ENCODE results near the gene SRD5A3. TPM values are rescaled to one million over a fixed set of nuclear protein-coding genes. Genes with fewer than 3 reads are reported as not detected.
"Not testable (repeated sequence)": the region's sequence is repeated elsewhere in the genome, so short reads cannot be mapped to it uniquely, and the experiment has no call there.

Gene SRD5A3
- total and polyA plus RNA-seq, 4 donors, result 5.2 to 18.2 (median 9.5) TPM

- H3K4me3 ChIP-seq (ENCODE audit: low read depth in 1 of 3, low read length in 3 of 3), result no peak overlapping the region
- no peak for DNase-seq (ENCODE audit: low spot score)
- H3K27me3 ChIP-seq (ENCODE audit: control insufficient read depth in 4 of 4, insufficient read depth in 4 of 4, low read length in 3 of 4), result no peaks in the 10 kb centered on the region
- no peaks in the 10 kb centered on the region for H3K36me3 ChIP-seq (ENCODE audit: control insufficient read depth in 4 of 4, insufficient read depth in 3 of 4, low read depth in 1 of 4, low read length in 3 of 4)
- no peaks in the 10 kb centered on the region for H3K4me1 ChIP-seq (ENCODE audit: control insufficient read depth in 4 of 4, insufficient read depth in 4 of 4, low read length in 3 of 4)
- WGBS, result 86% methylated on average over 8 of the region's 8 CpGs
- no peak for TF ChIP-seq JUND (IDR thresholded peaks at IDR 0.05)
- TF ChIP-seq NR2F2 (IDR thresholded peaks at IDR 0.05), result no peak
- no peak for TF ChIP-seq FOXA1 (IDR thresholded peaks at IDR 0.05)
- no peak for TF ChIP-seq YY1 (IDR thresholded peaks at IDR 0.05)
- H3K9ac ChIP-seq (ENCODE audit: low read depth in 1 of 2, low read length in 2 of 2), result no peak overlapping the region
- no peak overlapping the region for H3K27ac ChIP-seq (ENCODE audit: low read depth in 1 of 2, low read length in 2 of 2)
- H3K9me3 ChIP-seq (ENCODE audit: control insufficient read depth in 4 of 4, low read length in 3 of 4), result no peaks in the 10 kb centered on the region
Measured at GRCh38 chr4:55359397-55359916, 13.4 kb downstream of the SRD5A3 start.

DNA sequence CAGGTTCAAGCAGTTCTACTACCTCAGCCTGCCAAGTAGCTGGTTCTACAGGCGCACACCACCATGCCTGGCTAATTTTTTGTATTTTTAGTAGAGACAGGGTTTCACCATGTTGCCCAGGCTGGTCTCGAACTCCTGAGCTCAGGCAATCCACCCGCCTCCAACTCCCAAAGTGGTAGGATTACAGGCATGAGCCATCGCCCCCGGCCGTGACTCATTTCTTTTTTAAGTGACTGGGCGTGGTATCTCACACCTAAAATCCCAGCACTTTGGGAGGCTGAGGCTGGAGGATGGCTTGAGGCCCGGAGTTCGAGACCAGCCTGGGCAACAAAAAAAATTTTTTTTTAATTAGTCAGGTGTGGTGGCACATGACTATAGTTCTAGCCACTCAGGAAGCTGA lies 16.9 kb downstream of the SRD5A3 start:
- not testable (repeated sequence) for H3K27me3 ChIP-seq (ENCODE audit: control insufficient read depth in 4 of 4, insufficient read depth in 4 of 4, low read length in 3 of 4); DNase-seq (ENCODE audit: low spot score); H3K4me1 ChIP-seq (ENCODE audit: control insufficient read depth in 4 of 4, insufficient read depth in 4 of 4, low read length in 3 of 4); H3K9me3 ChIP-seq (ENCODE audit: control insufficient read depth in 4 of 4, low read length in 3 of 4); H3K27ac ChIP-seq (ENCODE audit: low read depth in 1 of 2, low read length in 2 of 2); H3K9ac ChIP-seq (ENCODE audit: low read depth in 1 of 2, low read length in 2 of 2); H3K36me3 ChIP-seq (ENCODE audit: control insufficient read depth in 4 of 4, insufficient read depth in 3 of 4, low read depth in 1 of 4, low read length in 3 of 4); H3K4me3 ChIP-seq (ENCODE audit: low read depth in 1 of 3, low read length in 3 of 3)
- WGBS, result 98% methylated on average over 9 of the region's 9 CpGs

GRCh38 chr4:55363691-55364351 lies 17.8 kb downstream of the SRD5A3 start:
- no peak for TF ChIP-seq TAF1 (conservative IDR thresholded peaks at IDR 0.05)
- no peak for TF ChIP-seq FOXA1 (IDR thresholded peaks at IDR 0.05)
- TF ChIP-seq GABPA (IDR thresholded peaks at IDR 0.05 in 1 of 2, conservative IDR thresholded peaks at IDR 0.05 in 1 of 2), result no peak
- no peak for TF ChIP-seq REST (IDR thresholded peaks at IDR 0.05)
- TF ChIP-seq HNF4A (conservative IDR thresholded peaks at IDR 0.05), result no peak
- TF ChIP-seq, protein P1, sequence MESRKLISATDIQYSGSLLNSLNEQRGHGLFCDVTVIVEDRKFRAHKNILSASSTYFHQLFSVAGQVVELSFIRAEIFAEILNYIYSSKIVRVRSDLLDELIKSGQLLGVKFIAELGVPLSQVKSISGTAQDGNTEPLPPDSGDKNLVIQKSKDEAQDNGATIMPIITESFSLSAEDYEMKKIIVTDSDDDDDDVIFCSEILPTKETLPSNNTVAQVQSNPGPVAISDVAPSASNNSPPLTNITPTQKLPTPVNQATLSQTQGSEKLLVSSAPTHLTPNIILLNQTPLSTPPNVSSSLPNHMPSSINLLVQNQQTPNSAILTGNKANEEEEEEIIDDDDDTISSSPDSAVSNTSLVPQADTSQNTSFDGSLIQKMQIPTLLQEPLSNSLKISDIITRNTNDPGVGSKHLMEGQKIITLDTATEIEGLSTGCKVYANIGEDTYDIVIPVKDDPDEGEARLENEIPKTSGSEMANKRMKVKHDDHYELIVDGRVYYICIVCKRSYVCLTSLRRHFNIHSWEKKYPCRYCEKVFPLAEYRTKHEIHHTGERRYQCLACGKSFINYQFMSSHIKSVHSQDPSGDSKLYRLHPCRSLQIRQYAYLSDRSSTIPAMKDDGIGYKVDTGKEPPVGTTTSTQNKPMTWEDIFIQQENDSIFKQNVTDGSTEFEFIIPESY (IDR thresholded peaks at IDR 0.05), result no peak
- H3K4me3 ChIP-seq (ENCODE audit: low read depth in 1 of 3, low read length in 3 of 3), result no peak overlapping the region
- no peaks in the 10 kb centered on the region for H3K27me3 ChIP-seq (ENCODE audit: control insufficient read depth in 4 of 4, insufficient read depth in 4 of 4, low read length in 3 of 4)
- no peaks in the 10 kb centered on the region for H3K36me3 ChIP-seq (ENCODE audit: control insufficient read depth in 4 of 4, insufficient read depth in 3 of 4, low read depth in 1 of 4, low read length in 3 of 4)
- no peaks in the 10 kb centered on the region for H3K9me3 ChIP-seq (ENCODE audit: control insufficient read depth in 4 of 4, low read length in 3 of 4)
- WGBS, result 93% methylated on average over 9 of the region's 9 CpGs
- DNase-seq (ENCODE audit: low spot score), result no peak
- no peak overlapping the region for H3K9ac ChIP-seq (ENCODE audit: low read depth in 1 of 2, low read length in 2 of 2)
- no peak overlapping the region for H3K27ac ChIP-seq (ENCODE audit: low read depth in 1 of 2, low read length in 2 of 2)
- no peaks in the 10 kb centered on the region for H3K4me1 ChIP-seq (ENCODE audit: control insufficient read depth in 4 of 4, insufficient read depth in 4 of 4, low read length in 3 of 4)

All from liver (tissue), 9 donors.